ENCODE data around the gene FOXP1. TPM values are rescaled to one million over a fixed set of nuclear protein-coding genes. Genes with fewer than 3 reads are reported as not detected.

Gene FOXP1
- polyA plus RNA-seq, 1 donor (not counting 4 experiments of a cell fraction or from before 2014, with no cell fraction given) = 14.6 TPM

DNA sequence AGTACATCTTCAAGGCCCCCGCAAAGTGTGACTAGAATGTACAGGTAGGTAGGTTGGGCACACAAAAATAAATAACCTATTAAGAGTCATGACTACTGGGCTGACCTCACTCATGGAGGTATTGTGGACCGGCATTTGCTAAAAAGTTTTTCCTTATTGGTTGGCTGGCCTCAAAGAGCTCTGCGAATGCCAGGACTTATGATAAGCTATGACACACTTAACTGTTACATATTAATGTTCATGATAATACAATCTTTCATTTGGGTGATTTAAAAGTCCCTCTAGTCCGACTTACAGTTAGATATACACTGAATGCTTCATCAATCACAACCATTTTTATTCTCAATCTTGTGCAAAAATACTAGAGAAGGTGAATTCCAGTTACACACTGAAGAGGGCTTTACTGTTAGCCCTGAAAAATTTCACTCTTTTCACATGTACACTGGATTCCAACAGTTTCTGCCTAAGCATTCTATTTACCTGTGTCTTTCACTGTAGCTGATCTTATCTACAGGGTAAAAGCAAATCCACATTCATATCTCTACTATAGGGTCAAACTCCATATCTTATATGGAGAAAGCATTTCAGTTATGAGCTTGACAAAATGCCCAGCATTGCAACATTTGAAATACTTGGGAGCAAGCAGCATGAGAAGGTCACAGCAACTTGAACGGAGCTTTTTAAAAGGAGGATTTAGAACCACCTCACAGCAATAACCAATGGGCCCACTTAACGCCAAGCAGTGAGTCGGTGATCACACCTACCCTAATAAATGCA, 329.1 kb downstream of the FOXP1 start:
- Histone ChIP-seq H3K27ac (ENCODE audit: control insufficient read depth, insufficient read depth, low read length) (no peak overlapping the region), H3K79me2 (ENCODE audit: control insufficient read depth, insufficient read depth, low read length) (no peaks in the 10 kb centered on the region), H3K4me3 (ENCODE audit: control insufficient read depth in 2 of 3, extremely low read depth in 1 of 3, insufficient read depth in 2 of 3, low read depth in 1 of 3, low read length in 3 of 3) (no peak overlapping the region), H3K9me1 (ENCODE audit: control insufficient read depth, extremely low read depth, insufficient read depth, low read length) (no peaks in the 10 kb centered on the region), H3K4me2 (ENCODE audit: control insufficient read depth, extremely low read depth, insufficient read depth, low read depth, low read length) (no peak overlapping the region), H3K9ac (ENCODE audit: control insufficient read depth, extremely low read depth, insufficient read depth, low read length) (no peak overlapping the region), H4K20me1 (ENCODE audit: control insufficient read depth, extremely low read depth, insufficient read depth, low read length) (peaks cover 2% of the 10 kb centered on the region), H3K27me3 (ENCODE audit: control insufficient read depth, extremely low read depth, insufficient read depth, low read length) (peaks cover 2% of the 10 kb centered on the region), H3K9me3 (ENCODE audit: control insufficient read depth, low read depth, low read length) (no peaks in the 10 kb centered on the region), H3K4me1 (ENCODE audit: control insufficient read depth, extremely low read depth, insufficient read depth, low read length) (peaks cover 12% of the 10 kb centered on the region), H3K36me3 (ENCODE audit: control insufficient read depth in 2 of 2, extremely low read depth in 1 of 2, insufficient read depth in 2 of 2, low read length in 2 of 2) (no peaks in the 10 kb centered on the region), H2AFZ (ENCODE audit: control insufficient read depth, low read length) (no peak overlapping the region)
- DNase-seq (ENCODE audit: low read depth, low spot score) (no peak), FAIRE-seq (no peak)
- TF ChIP-seq, protein P1, sequence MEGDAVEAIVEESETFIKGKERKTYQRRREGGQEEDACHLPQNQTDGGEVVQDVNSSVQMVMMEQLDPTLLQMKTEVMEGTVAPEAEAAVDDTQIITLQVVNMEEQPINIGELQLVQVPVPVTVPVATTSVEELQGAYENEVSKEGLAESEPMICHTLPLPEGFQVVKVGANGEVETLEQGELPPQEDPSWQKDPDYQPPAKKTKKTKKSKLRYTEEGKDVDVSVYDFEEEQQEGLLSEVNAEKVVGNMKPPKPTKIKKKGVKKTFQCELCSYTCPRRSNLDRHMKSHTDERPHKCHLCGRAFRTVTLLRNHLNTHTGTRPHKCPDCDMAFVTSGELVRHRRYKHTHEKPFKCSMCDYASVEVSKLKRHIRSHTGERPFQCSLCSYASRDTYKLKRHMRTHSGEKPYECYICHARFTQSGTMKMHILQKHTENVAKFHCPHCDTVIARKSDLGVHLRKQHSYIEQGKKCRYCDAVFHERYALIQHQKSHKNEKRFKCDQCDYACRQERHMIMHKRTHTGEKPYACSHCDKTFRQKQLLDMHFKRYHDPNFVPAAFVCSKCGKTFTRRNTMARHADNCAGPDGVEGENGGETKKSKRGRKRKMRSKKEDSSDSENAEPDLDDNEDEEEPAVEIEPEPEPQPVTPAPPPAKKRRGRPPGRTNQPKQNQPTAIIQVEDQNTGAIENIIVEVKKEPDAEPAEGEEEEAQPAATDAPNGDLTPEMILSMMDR (optimal IDR thresholded peaks at IDR 0.05 in 1 of 3, IDR thresholded peaks at IDR 0.05 in 1 of 3, conservative IDR thresholded peaks at IDR 0.05 in 1 of 3; ENCODE audit: extremely low read depth in 1 of 3, insufficient read depth in 2 of 3, low read length in 3 of 3) = no peak
- no peak for TF ChIP-seq EZH2 (IDR thresholded peaks at IDR 0.05; ENCODE audit: low read length)
- dilution Hi-C loops (cut with MboI; ENCODE audit: extremely low pct_ligation_motif_present, low sequenced_read_pairs) = no loop called here

DNA sequence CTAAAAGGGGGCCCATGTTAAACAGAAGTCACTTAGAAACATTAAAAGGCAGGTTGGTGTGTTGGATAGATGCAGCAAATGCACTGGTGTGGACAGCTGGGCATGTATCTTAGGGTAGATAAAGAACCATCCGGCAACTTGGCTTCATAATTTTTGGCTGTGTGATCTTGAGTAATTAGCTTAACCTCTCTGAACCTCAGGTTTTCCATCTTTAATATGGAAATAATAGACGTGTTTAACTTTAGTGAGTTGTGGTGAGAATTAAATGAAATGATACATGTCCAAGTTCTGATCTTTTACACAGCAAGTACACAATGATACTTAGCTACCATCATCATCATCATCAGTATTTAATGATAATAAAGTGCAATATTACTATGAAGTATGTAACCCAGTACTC, 330.4 kb downstream of the FOXP1 start:
- dilution Hi-C loops (cut with MboI; ENCODE audit: extremely low pct_ligation_motif_present, low sequenced_read_pairs) = no loop called here
- Histone ChIP-seq H4K20me1 (ENCODE audit: control insufficient read depth, extremely low read depth, insufficient read depth, low read length) (no peaks in the 10 kb centered on the region), H2AFZ (ENCODE audit: control insufficient read depth, low read length) (no peak overlapping the region), H3K9me1 (ENCODE audit: control insufficient read depth, extremely low read depth, insufficient read depth, low read length) (no peaks in the 10 kb centered on the region), H3K9ac (ENCODE audit: control insufficient read depth, extremely low read depth, insufficient read depth, low read length) (no peak overlapping the region), H3K4me3 (ENCODE audit: control insufficient read depth in 2 of 3, extremely low read depth in 1 of 3, insufficient read depth in 2 of 3, low read depth in 1 of 3, low read length in 3 of 3) (no peak overlapping the region), H3K27ac (ENCODE audit: control insufficient read depth, insufficient read depth, low read length) (no peak overlapping the region), H3K27me3 (ENCODE audit: control insufficient read depth, extremely low read depth, insufficient read depth, low read length) (no peaks in the 10 kb centered on the region), H3K4me1 (ENCODE audit: control insufficient read depth, extremely low read depth, insufficient read depth, low read length) (peaks cover 6% of the 10 kb centered on the region), H3K4me2 (ENCODE audit: control insufficient read depth, extremely low read depth, insufficient read depth, low read depth, low read length) (no peak overlapping the region), H3K79me2 (ENCODE audit: control insufficient read depth, insufficient read depth, low read length) (no peaks in the 10 kb centered on the region), H3K36me3 (ENCODE audit: control insufficient read depth in 2 of 2, extremely low read depth in 1 of 2, insufficient read depth in 2 of 2, low read length in 2 of 2) (no peaks in the 10 kb centered on the region), H3K9me3 (ENCODE audit: control insufficient read depth, low read depth, low read length) (no peaks in the 10 kb centered on the region)
- DNase-seq (ENCODE audit: low read depth, low spot score) (no peak), FAIRE-seq (no peak)
- no peak for TF ChIP-seq EZH2 (IDR thresholded peaks at IDR 0.05; ENCODE audit: low read length)
- TF ChIP-seq, protein P1 (optimal IDR thresholded peaks at IDR 0.05 in 1 of 3, IDR thresholded peaks at IDR 0.05 in 1 of 3, conservative IDR thresholded peaks at IDR 0.05 in 1 of 3; ENCODE audit: extremely low read depth in 1 of 3, insufficient read depth in 2 of 3, low read length in 3 of 3) = no peak

Data from keratinocyte (primary cell).